Activated T-cell treated with anti-CD3 and anti-CD28 coated beads, Interleukin-2, amount 50 U/mL, for 4 hours (primary cell): ENCODE results near the gene EN2. TPM values are rescaled to one million over a fixed set of nuclear protein-coding genes. Genes with fewer than 3 reads are reported as not detected.

Experiments
- ATAC-seq, 2 donors: fragments of 200-7000 bp; cut with Tn5 transposase; one replicate each; pipeline ENCODE4 v1.10.0; 2021
- DNase-seq: peaks from one replicate; pipeline ENCODE4 v3.0.0-alpha.2; 2020
- H3K27me3 Mint-ChIP-seq: one replicate; pipeline ENCODE4 v1.8.0; 2021; ENCODE audit warnings: low read depth, mixed read lengths
- H3K36me3 Mint-ChIP-seq: one replicate; pipeline ENCODE4 v1.8.0; 2022; ENCODE audit warnings: mixed read lengths; ENCODE audit not compliant: insufficient read depth
- H3K4me1 Mint-ChIP-seq: one replicate; pipeline ENCODE4 v1.8.0; 2021; ENCODE audit warnings: low read depth, mixed read lengths
- H3K4me3 Mint-ChIP-seq: one replicate; pipeline ENCODE4 v1.8.0; 2021; ENCODE audit warnings: mild to moderate bottlenecking, moderate library complexity, mixed read lengths
- H3K9me3 Mint-ChIP-seq: one replicate; pipeline ENCODE4 v1.8.0; 2021; ENCODE audit warnings: mixed read lengths
- total RNA-seq, 3 donors: library from RNA; stranded (reverse); gene quantifications; one replicate each; pipeline ENCODE4 v1.2.1, GENCODE V29; 2021

The EN2 gene
- total RNA-seq, 3 donors from 2014 or later = not detected

DNA sequence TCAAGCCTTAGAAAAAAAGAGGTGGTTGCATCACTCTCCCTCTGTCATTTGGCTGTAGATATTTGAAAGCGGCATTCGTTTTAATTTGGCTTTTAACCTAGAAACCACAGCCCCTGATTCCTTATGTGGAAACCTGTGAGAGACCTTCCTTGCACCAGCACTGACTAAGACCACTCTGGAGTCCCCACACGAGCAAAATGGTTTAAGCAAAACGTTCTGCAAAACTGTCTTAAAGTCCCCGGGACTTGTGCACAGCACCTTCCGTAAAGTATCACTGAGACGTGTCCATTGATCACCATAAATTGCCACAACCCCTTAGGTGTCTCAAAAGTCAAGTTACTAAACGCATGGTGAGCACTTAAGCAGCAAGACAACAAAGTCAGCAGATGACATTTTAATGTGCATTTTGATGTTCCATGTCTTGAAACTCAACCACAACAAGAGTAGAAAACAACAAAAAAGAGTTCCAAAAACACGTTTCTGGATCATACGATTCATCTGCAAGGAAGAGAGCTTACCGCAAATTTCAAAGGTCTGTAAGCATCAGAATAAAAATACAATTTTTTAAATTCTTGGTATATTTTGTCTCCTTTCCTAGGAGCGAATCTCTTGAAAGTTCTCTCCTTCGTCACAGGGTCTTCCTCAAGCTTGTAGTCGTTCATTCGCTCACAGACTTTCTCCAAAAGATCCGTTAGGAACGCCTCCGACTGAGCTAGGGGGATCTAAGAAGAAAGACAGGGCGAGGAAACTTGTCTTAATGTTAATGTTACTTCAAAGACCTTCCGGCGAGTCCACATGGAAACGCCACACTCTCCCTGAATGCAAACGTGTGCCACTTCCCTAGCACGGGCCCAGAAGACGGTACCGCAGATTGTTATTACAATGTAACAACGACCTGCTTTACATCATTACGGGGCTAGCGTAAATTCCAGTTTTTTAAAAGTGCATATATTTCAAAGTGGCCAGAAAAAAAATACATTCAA, 50.7 kb downstream of the EN2 start:
- ATAC-seq = no peak
- DNase-seq = no peak
- Mint-ChIP-seq H3K27me3 (peaks cover 83% of the 10 kb centered on the region), H3K4me1 (peaks cover 16% of the 10 kb centered on the region), H3K4me3 (no peak overlapping the region), H3K9me3 (no peaks in the 10 kb centered on the region), H3K36me3 (no peaks in the 10 kb centered on the region)

DNA sequence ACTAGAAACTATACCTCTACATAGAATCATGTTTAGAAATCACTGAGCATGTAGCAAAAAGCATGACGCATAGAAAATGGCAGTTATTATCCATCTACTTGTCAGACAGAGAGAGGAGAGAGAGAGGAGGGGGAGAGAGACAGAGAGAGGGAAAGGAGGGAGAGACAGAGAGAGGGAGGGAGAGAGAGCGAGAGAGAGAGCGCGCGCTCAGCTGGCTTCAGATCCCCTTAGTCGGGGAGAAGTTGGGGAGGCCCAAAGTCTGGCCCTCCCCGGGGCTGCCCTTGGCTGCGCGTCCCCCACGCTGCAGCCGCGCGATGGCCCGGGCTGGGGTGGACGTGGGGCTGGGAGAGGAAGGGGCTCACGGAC, 51.4 kb downstream of the EN2 start:
- H3K27me3 Mint-ChIP-seq = peaks cover 84% of the 10 kb centered on the region
- H3K9me3 Mint-ChIP-seq = no peaks in the 10 kb centered on the region
- H3K4me1 Mint-ChIP-seq = peaks cover 16% of the 10 kb centered on the region
- ATAC-seq (no peak), DNase-seq (no peak)
- H3K4me3 Mint-ChIP-seq = no peak overlapping the region
- no peaks in the 10 kb centered on the region for H3K36me3 Mint-ChIP-seq

DNA sequence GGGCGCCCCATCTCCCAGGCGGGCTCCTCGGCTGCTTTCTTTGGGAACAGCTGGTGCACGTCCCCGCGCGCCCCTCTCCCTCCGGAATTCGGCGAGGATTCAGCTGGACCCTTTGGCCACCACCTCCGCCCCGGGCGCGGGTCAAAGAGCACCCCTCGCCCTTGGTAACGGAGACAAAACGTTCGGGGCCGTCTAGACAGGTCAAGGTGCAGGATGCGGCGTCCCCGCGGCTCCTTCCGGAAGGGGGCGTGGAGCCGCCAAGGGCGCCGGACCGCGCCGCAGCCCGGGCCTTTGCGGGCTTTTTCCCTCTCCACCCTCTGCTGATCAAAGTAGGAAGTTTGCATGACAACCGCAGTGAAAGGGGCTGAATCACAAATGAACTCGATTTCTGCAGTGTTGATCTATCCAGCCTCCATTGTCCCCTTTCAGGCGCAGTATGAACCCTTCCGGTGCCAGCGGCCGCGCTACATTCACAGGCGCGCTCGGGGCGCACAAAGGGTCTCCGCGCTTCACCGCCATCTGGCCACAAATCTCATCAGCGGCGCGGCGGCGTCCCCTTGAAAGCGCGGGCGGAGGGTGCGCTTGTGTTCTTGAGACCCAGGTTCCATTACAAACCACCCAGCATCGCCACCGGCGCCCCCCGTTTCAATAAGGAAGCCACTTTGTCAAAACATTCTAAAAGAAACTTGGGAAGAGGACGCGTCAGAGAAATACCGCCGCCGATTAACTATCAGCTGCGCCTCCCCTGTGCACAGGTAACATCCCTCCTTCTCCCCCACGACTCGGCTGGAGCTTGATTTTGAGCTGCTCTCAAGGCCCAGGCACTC, 52.0 kb downstream of the EN2 start:
- DNase-seq (no peak), ATAC-seq (peak in 1 of 2 donors; percentile 38)
- Mint-ChIP-seq H3K9me3 (no peaks in the 10 kb centered on the region), H3K36me3 (no peaks in the 10 kb centered on the region), H3K27me3 (peaks cover 81% of the 10 kb centered on the region), H3K4me3 (peak overlapping the region; percentile 50), H3K4me1 (peaks cover 16% of the 10 kb centered on the region)

DNA sequence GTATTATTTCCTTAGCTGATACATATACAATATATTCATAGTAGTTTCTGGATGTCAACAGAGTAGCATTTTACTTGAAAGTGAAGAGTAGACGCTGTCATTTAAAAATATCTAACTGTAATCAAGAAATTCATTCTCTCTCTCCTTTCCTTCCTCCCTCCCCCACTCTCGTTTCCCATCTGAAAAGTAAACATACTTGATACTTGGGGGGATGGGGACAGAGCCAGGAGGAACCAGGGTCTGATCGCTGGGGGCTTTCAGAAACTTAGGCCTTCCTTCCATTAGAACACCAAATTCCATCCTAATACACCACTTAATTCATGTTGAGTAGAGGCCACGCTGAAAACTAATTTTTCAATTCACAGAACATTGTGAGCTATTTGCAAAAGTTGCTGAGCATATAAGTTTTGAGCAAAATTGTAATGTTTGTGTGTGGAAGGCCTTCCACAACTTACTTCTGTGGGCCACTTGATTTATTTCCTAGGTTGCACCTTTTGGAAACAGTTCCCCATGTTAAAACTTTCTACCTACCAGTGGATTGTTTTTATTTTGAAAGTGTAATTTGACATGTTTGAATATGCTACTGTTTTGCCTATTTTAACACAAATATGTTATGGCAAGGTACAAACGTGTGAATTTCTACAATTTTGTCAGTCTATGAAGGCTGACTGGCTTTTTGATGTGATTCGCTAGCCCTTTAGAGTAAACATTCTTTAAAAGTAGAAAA, 53.2 kb downstream of the EN2 start:
- Mint-ChIP-seq H3K27me3 (peaks cover 81% of the 10 kb centered on the region), H3K9me3 (no peaks in the 10 kb centered on the region), H3K4me3 (no peak overlapping the region), H3K36me3 (no peaks in the 10 kb centered on the region), H3K4me1 (peaks cover 12% of the 10 kb centered on the region)
- no peak for ATAC-seq
- DNase-seq = no peak

DNA sequence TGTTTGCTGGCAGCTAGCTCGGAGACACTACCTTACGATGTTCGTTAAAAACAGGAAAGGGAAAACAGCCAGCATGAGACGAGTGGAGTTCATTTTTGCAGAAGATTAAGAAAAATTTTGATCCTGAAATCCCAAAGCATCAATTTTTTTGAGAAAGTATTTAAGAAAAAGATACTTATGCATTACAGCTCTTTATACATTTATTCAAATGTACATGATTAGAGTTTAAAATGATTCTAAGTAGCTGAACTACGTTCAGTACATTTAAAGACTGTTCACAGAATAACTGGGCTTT, 53.7 kb downstream of the EN2 start:
- Mint-ChIP-seq H3K4me1 (peaks cover 12% of the 10 kb centered on the region), H3K9me3 (no peaks in the 10 kb centered on the region)

DNA sequence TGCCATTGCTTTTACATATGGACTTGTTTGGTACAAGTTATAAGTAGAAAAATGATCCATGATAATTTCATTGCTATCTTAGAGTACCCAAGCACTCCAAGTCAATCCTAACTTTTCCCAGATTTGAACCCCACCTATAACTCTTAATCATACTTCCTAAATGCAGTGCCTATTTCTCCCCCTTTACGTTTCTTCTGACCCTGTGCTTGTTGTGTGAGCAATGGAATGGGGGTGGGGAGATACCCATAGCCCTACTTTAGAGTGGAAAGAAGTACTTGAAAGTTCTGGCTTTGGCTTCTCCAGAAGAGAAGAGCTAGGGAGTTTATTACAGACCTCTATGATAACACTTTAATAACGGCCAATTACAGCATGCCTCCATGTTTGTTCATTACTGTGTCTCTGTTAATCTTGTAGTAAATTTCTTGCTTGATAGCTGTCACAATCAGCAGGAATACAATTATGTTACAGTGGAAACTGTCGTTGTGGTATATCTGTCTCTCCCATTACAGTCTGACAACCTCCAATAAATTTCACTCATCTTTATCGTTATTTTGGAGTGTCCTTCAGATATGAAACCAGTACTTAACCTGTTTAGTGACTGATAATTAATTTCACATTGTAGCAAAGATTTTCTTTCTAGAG, 54.4 kb downstream of the EN2 start:
- Mint-ChIP-seq H3K4me1 (peaks cover 12% of the 10 kb centered on the region), H3K27me3 (peaks cover 72% of the 10 kb centered on the region), H3K36me3 (no peaks in the 10 kb centered on the region), H3K9me3 (no peaks in the 10 kb centered on the region), H3K4me3 (no peak overlapping the region)
- no peak for DNase-seq
- no peak for ATAC-seq

More for the DNA sequence above, 53.7 kb downstream of the EN2 start:
- H3K36me3 Mint-ChIP-seq = no peaks in the 10 kb centered on the region
- no peak overlapping the region for H3K4me3 Mint-ChIP-seq
- peaks cover 77% of the 10 kb centered on the region for H3K27me3 Mint-ChIP-seq
- no peak for ATAC-seq
- no peak for DNase-seq

DNA sequence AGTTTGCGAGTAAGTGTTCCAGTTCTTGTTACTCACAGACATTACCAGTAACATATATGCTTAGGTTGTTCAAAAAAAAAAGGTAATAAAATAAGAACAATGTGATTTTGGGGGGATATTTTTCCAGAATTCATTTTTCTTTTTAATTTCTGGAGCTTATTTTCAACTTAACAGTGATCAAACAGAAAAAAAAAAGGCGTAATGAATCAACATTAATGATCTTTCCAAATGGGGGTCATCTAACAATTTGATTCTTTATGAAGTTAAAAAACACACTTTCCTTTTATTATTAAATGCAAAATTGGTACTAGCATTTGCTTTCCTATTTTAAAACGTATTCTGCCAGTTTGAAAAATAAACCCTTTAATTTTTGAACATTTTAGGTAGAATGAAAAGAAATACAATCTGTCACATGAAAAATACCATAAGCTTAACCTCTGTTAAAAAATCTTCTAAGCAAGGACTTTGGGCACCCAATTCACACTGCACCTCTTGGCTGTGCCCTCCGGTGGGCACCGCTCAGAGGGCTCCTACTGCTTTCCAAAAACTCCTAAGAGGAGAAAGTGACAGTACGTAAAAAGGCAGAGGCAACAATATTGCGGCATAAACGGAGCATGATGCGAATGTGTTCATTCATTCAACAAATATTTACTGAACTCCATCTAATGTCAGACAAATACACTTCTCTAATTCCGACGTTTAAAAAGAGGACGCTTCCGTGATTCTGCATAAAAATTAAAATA, 55.8 kb downstream of the EN2 start:
- ATAC-seq = no peak
- Mint-ChIP-seq H3K27me3 (peaks cover 70% of the 10 kb centered on the region), H3K4me3 (no peak overlapping the region), H3K36me3 (no peaks in the 10 kb centered on the region), H3K4me1 (peaks cover 12% of the 10 kb centered on the region), H3K9me3 (no peaks in the 10 kb centered on the region)
- DNase-seq = no peak

DNA sequence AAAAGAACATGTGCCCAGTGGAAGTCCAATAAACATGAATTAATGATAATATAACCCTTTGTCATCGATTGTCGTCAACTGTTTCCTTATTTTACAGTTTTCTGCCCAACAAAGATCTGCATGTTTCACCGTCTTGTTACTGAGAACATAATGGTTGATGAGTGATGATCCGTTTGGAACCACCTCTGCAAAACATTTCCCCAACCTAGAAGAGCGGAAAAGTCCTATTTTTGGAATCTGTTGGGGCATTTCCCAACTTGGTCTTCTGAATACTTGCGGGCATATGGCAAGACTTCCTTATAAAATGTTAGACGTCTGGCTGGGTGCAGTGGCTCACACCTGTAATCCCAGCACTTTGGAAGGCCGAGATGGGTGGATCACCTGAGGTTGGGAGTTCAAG, 56.4 kb downstream of the EN2 start:
- Mint-ChIP-seq H3K9me3 (no peaks in the 10 kb centered on the region), H3K36me3 (no peaks in the 10 kb centered on the region), H3K4me3 (no peak overlapping the region), H3K4me1 (peaks cover 7% of the 10 kb centered on the region), H3K27me3 (peaks cover 66% of the 10 kb centered on the region)
- ATAC-seq (no peak), DNase-seq (no peak)

Other genes starting within 250 kb of the EN2 start
- gene INSIG1, start 160.3 kb upstream of the EN2 start, total RNA-seq = 10 to 100 TPM; 46.9 to 58.1 (median 47.9) TPM
- gene CNPY1, start 88.4 kb downstream of the EN2 start, total RNA-seq = not detected
- gene RBM33, start 186.5 kb downstream of the EN2 start, total RNA-seq = 10 to 100 TPM; 63.3 to 70.5 (median 66.4) TPM